T-cell (primary cell): Measurements from ENCODE around the gene OPA3. TPM values are rescaled to one million over a fixed set of nuclear protein-coding genes. Genes with fewer than 3 reads are reported as not detected.

Source experiments
- ATAC-seq, 4 experiments: fragments of 200-7000 bp in 3 of 4; fragments of 150-1000 bp in 1 of 4; cut with Tn5 transposase; replicated peaks in 1 of 4; 1 replicate in 3 of 4; 2 replicates in 1 of 4; pipeline ENCODE4 v1.10.0; 2021; ENCODE audit warnings: moderate library complexity in 3 of 4, mild to moderate bottlenecking in 2 of 4, moderate number of reproducible peaks in 1 of 4
- CTCF ChIA-PET, 2 donors: fragments of 300-600 bp; sonication (Branson Sonifier 250); formaldehyde crosslinking; loops; one replicate each; lab custom pipeline; 2022; ENCODE audit warnings: antibody characterized with exemption in 2 of 2; lab: Charles Lee
- POLR2A ChIA-PET, 2 donors: fragments of 300-600 bp; sonication (Branson Sonifier 250); formaldehyde crosslinking; loops; one replicate each; lab custom pipeline; 2022; ENCODE audit warnings: antibody characterized with exemption in 2 of 2; lab: Charles Lee
- DNase-seq, 35 experiments: peaks; one replicate each; pipeline versions ENCODE4 v3.0.0 to v3.0.0-alpha.2; 2013 to 2023
- H3K27ac ChIP-seq: one replicate; pipeline ENCODE4 v1.5.1; 2013; ENCODE audit warnings: low read length
- H3K27me3 ChIP-seq, 2 experiments: replicated peaks in 1 of 2; 1 replicate in 1 of 2; 2 replicates in 1 of 2; pipeline versions ENCODE4 v1.6.1 to v1.7.0; 2013; ENCODE audit warnings: low read length in 1 of 2, mixed read lengths in 1 of 2; ENCODE audit not compliant: control insufficient read depth in 2 of 2, insufficient read depth in 2 of 2; ENCODE audit errors: extremely low read depth in 1 of 2
- H3K36me3 ChIP-seq, 2 donors: 1 replicate in 1 of 2; 2 replicates in 1 of 2; pipeline versions ENCODE4 v1.6.1 to v1.7.0; 2013; ENCODE audit warnings: low read length in 1 of 2; ENCODE audit not compliant: control insufficient read depth in 2 of 2, insufficient read depth in 1 of 2; ENCODE audit errors: extremely low read depth in 1 of 2
- H3K4me1 ChIP-seq, 2 experiments: 1 replicate in 1 of 2; 2 replicates in 1 of 2; pipeline versions ENCODE4 v1.6.1 to v1.7.0; 2013; ENCODE audit warnings: low read length in 2 of 2, mixed read lengths in 1 of 2; ENCODE audit not compliant: insufficient read depth in 2 of 2, control insufficient read depth in 1 of 2; ENCODE audit errors: extremely low read depth in 1 of 2
- H3K4me3 ChIP-seq, 2 donors: 1 replicate in 1 of 2; 2 replicates in 1 of 2; pipeline versions ENCODE4 v1.5.1 to v1.7.0; 2013; ENCODE audit warnings: mild to moderate bottlenecking in 2 of 2, low read length in 1 of 2, moderate library complexity in 1 of 2; ENCODE audit not compliant: control insufficient read depth in 1 of 2; ENCODE audit errors: extremely low read depth in 1 of 2
- H3K9me3 ChIP-seq: 2 replicates; pipeline ENCODE4 v1.7.0; 2013
- H3K27ac Mint-ChIP-seq, 2 donors: one replicate each; pipeline ENCODE4 v1.8.0; 2020 to 2021; ENCODE audit warnings: mild to moderate bottlenecking in 2 of 2, mixed read lengths in 2 of 2
- H3K27me3 Mint-ChIP-seq, 2 donors: one replicate each; pipeline ENCODE4 v1.8.0; 2021 to 2022; ENCODE audit warnings: mixed read lengths in 2 of 2
- H3K36me3 Mint-ChIP-seq: one replicate; pipeline ENCODE4 v1.8.0; 2021; ENCODE audit warnings: mixed read lengths
- H3K4me1 Mint-ChIP-seq, 3 donors: one replicate each; pipeline ENCODE4 v1.8.0; 2020 to 2022; ENCODE audit warnings: mixed read lengths in 3 of 3, mild to moderate bottlenecking in 1 of 3
- H3K4me3 Mint-ChIP-seq, 3 donors: one replicate each; pipeline ENCODE4 v1.8.0; 2020 to 2022; ENCODE audit warnings: mild to moderate bottlenecking in 3 of 3, mixed read lengths in 3 of 3, moderate library complexity in 3 of 3
- H3K9me3 Mint-ChIP-seq, 3 donors: one replicate each; pipeline ENCODE4 v1.8.0; 2020 to 2022; ENCODE audit warnings: mixed read lengths in 3 of 3
- WGBS: methylation state at CpG from one replicate; pipeline ENCODE4 v1.1.5; 2013; ENCODE audit warnings: missing lambda C conversion rate; ENCODE audit not compliant: insufficient coverage; 5-methylcytosine and 5-hydroxymethylcytosine counted together
- total RNA-seq, 35 experiments: library from RNA in 6 of 35; stranded (reverse) in 6 of 35; fragments of 120-200 nt in 1 of 35; gene quantifications; one replicate each; pipeline versions ENCODE4 v1.2.1 to v1.2.4 and lab custom pipeline; 2013 to 2026

The OPA3 gene
- total RNA-seq, 5 donors from 2014 or later (not counting 1 experiment from before 2014, with no cell fraction given): 7.9 to 11.4 (median 9.6) TPM

- CTCF ChIA-PET: interaction anchor here in 1 of 2 donors (0.6 kb wide), 1 partner anchor 24 kb away, joined by 3 read pairs; no protein-coding TSS in a partner anchor
- H3K36me3 Mint-ChIP-seq: no peaks in the 10 kb centered on the region
- no peak overlapping the region for H3K27ac ChIP-seq
Measured at GRCh38 chr19:45560686-45561085, 23.9 kb downstream of the OPA3 start.

DNA sequence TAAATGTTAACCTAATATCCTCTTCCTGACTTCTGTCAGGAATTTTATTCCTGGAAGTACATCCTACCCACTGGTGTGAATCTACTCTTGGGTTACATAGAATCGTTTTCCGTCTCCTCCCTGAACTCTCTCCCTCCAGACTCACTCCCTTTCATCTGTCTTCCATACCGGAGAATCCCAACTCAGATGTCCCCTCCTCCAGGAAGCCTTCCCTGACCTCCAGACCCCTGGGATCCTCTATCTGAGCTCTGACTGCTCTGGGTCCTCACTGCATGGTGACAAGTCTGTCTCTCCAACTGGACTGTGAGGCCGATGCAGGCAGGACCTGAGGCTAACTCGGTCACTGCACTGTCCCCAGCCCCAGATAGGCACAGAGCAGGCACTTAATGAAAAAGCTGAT lies 24.6 kb downstream of the OPA3 start:
- Histone ChIP-seq H3K27ac (no peak overlapping the region), H3K36me3 (no peaks in the 10 kb centered on the region), H3K9me3 (no peaks in the 10 kb centered on the region), H3K27me3 (no peaks in the 10 kb centered on the region), H3K4me3 (no peak overlapping the region), H3K4me1 (peaks cover 12 to 61% of the 10 kb centered on the region in 2 experiments)
- Mint-ChIP-seq H3K27ac (no peak overlapping the region), H3K36me3 (no peaks in the 10 kb centered on the region), H3K9me3 (no peaks in the 10 kb centered on the region), H3K4me3 (no peak overlapping the region), H3K27me3 (no peaks in the 10 kb centered on the region), H3K4me1 (peaks cover 42 to 56% (median 46%) of the 10 kb centered on the region in 3 donors)
- 97% methylated on average over 3 of the region's 5 CpGs for WGBS
- POLR2A ChIA-PET: no interaction called here
- DNase-seq (no peak), ATAC-seq (no peak)
- CTCF ChIA-PET: no interaction called here

More at GRCh38 chr19:45560686-45561085, 23.9 kb downstream of the OPA3 start:
- peaks cover 12 to 64% of the 10 kb centered on the region in 2 experiments for H3K4me1 ChIP-seq
- Mint-ChIP-seq H3K4me1 (peaks cover 42 to 56% (median 46%) of the 10 kb centered on the region in 3 donors), H3K4me3 (peak overlapping the region in 1 of 3 donors; percentile 56), H3K27ac (peak overlapping the region; percentile 48 to 49), H3K27me3 (no peaks in the 10 kb centered on the region), H3K9me3 (no peaks in the 10 kb centered on the region)
- 92% methylated on average over 4 of the region's 11 CpGs for WGBS
- no peak overlapping the region for H3K4me3 ChIP-seq
- no peaks in the 10 kb centered on the region for H3K9me3 ChIP-seq
- POLR2A ChIA-PET: no interaction called here
- H3K27me3 ChIP-seq: no peaks in the 10 kb centered on the region
- DNase-seq (no peak), ATAC-seq (no peak)
- H3K36me3 ChIP-seq: no peaks in the 10 kb centered on the region

DNA sequence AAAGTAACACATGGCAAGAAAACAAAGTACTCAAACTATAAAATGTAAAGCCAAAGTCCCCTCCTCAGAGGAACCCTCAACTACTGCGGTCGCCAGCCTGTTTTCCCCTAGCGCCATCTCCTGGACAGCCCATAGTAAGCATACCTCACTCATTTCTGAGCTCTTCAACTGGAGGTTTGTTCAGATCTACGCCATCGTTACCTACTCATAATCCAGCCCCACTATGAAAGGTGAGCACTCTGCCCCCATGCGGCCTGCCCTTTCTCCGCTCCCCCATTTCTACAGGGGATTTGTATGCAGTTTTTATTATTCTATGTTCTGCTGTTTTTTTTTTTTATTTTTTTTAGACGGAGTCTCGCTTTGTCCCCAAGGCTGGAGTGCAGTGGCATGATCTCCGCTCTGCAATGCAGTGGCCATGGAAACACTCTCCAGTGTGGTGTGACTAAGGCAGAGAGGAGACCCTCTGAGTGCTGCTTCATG lies 26.2 kb downstream of the OPA3 start:
- Histone ChIP-seq H3K9me3 (no peaks in the 10 kb centered on the region), H3K4me1 (peaks cover 3 to 46% of the 10 kb centered on the region in 2 experiments), H3K36me3 (peaks cover 0 to 7% of the 10 kb centered on the region in 2 donors), H3K4me3 (no peak overlapping the region), H3K27ac (no peak overlapping the region), H3K27me3 (no peaks in the 10 kb centered on the region)
- peak overlapping the region; percentile 41 to 48 for H3K27ac Mint-ChIP-seq
- H3K9me3 Mint-ChIP-seq: no peaks in the 10 kb centered on the region
- POLR2A ChIA-PET: interaction anchor here (0.6 to 0.7 kb wide), 2 partner anchors 11 to 21 kb away, joined by 4 to 6 read pairs; no protein-coding TSS in a partner anchor
- DNase-seq (peak; percentile 36 to 86 (median 69)), ATAC-seq (peak; percentile 86 to 94 (median 90))
- CTCF ChIA-PET: interaction anchor here (0.5 to 1.4 kb wide), 19 partner anchors 9 to 375 kb away, joined by 3 to 8 read pairs (median 4); partner anchors contain the start of gene QPCTL (in 1 of the 2)
- peaks cover 31 to 51% (median 36%) of the 10 kb centered on the region in 3 donors for H3K4me1 Mint-ChIP-seq
- WGBS: 47% methylated on average over 5 of the region's 10 CpGs
- H3K27me3 Mint-ChIP-seq: no peaks in the 10 kb centered on the region
- H3K36me3 Mint-ChIP-seq: no peaks in the 10 kb centered on the region
- peak overlapping the region in 1 of 3 donors; percentile 3 for H3K4me3 Mint-ChIP-seq

DNA sequence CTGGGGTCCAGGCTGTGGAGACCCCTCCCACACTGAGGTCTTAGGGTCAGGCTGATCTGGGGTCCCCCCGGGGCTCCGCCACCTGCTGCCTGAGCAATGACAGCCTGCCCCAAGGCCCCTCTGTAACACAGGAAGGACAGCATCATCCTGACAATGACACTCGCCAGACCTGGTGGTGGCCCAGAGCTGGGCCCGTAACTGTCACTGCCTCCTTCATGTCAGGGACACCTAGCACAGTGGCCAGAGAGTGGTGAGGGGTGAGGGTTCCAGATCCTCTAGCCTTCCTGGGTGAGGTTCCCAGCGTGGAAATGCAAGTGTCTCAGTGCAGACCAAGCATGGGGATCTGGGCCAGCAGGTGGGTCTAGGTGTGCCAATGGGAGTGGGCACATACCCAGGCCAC lies 27.8 kb downstream of the OPA3 start:
- no peak for DNase-seq
- Mint-ChIP-seq H3K27me3 (no peaks in the 10 kb centered on the region), H3K9me3 (no peaks in the 10 kb centered on the region), H3K4me3 (no peak overlapping the region), H3K36me3 (peaks cover 5% of the 10 kb centered on the region), H3K27ac (no peak overlapping the region), H3K4me1 (peaks cover 21 to 43% (median 27%) of the 10 kb centered on the region in 3 donors)
- Histone ChIP-seq H3K36me3 (peaks cover 6 to 10% of the 10 kb centered on the region in 2 donors), H3K4me1 (peaks cover 2 to 30% of the 10 kb centered on the region in 2 experiments), H3K9me3 (no peaks in the 10 kb centered on the region), H3K27me3 (no peaks in the 10 kb centered on the region), H3K27ac (no peak overlapping the region), H3K4me3 (no peak overlapping the region)
- ATAC-seq: no peak
- POLR2A ChIA-PET: interaction anchor here in 1 of 2 donors (0.5 kb wide), 1 partner anchor 1914 kb away, joined by 7 read pairs; no protein-coding TSS in a partner anchor
- CTCF ChIA-PET: interaction anchor here in 1 of 2 donors (0.5 kb wide), 1 partner anchor 67 kb away, joined by 5 read pairs; no protein-coding TSS in a partner anchor
- WGBS: 94% methylated on average over 5 of the region's 5 CpGs

- Mint-ChIP-seq H3K27ac (no peak overlapping the region), H3K9me3 (no peaks in the 10 kb centered on the region), H3K36me3 (peaks cover 11% of the 10 kb centered on the region), H3K4me3 (no peak overlapping the region), H3K4me1 (peaks cover 10 to 21% (median 15%) of the 10 kb centered on the region in 3 donors), H3K27me3 (no peaks in the 10 kb centered on the region)
- no peaks in the 10 kb centered on the region for H3K27me3 ChIP-seq
- H3K27ac ChIP-seq: no peak overlapping the region
- POLR2A ChIA-PET: no interaction called here
- DNase-seq: no peak
- ATAC-seq: no peak
- H3K36me3 ChIP-seq: peaks cover 10 to 12% of the 10 kb centered on the region in 2 donors
- CTCF ChIA-PET: interaction anchor here in 1 of 2 donors (0.6 kb wide), 1 partner anchor 27 kb away, joined by 3 read pairs; no protein-coding TSS in a partner anchor
- H3K4me3 ChIP-seq: no peak overlapping the region
- WGBS: no CpG with 5 or more reads among the region's 1 CpG
- peaks cover 2 to 15% of the 10 kb centered on the region in 2 experiments for H3K4me1 ChIP-seq
- H3K9me3 ChIP-seq: no peaks in the 10 kb centered on the region
Measured at GRCh38 chr19:45554481-45554880, 30.1 kb downstream of the OPA3 start.

DNA sequence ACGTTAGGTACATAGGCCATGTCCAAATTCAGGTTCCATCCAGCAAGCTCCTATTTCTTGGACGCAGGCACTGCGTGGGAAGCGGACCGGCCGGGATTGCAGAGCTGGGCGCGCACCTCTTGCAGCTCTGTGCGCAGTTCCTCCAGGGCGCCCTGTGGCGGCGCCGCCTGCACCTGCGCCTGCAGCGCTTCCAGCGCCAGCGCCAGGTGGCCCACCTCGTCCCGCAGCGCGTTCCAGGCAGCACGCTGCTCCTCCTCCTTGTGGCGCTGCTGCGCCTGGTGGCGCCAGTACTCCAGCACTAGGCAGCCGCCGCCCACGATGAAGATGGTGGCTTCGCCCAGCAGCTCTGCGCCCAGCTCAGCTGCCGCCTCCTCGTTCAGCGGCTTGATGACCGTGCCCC lies 31.1 kb downstream of the OPA3 start:
- H3K27ac Mint-ChIP-seq: no peak overlapping the region
- Histone ChIP-seq H3K27ac (no peak overlapping the region), H3K36me3 (peaks cover 10 to 12% of the 10 kb centered on the region in 2 donors), H3K4me1 (peaks cover 0 to 10% of the 10 kb centered on the region in 2 experiments), H3K4me3 (no peak overlapping the region), H3K27me3 (no peaks in the 10 kb centered on the region), H3K9me3 (no peaks in the 10 kb centered on the region)
- ChIA-PET POLR2A (no interaction called here), CTCF (no interaction called here)
- DNase-seq (no peak), ATAC-seq (no peak)
- 98% methylated on average over 30 of the region's 34 CpGs for WGBS
- H3K4me3 Mint-ChIP-seq: no peak overlapping the region
- H3K4me1 Mint-ChIP-seq: peaks cover 5 to 11% (median 9%) of the 10 kb centered on the region in 3 donors
- no peaks in the 10 kb centered on the region for H3K27me3 Mint-ChIP-seq
- H3K9me3 Mint-ChIP-seq: no peaks in the 10 kb centered on the region
- H3K36me3 Mint-ChIP-seq: peaks cover 11% of the 10 kb centered on the region
